ENCODE results near the gene TIMM29.
"Not testable (repeated sequence)": the region's sequence is repeated elsewhere in the genome, so short reads cannot be mapped to it uniquely, and the experiment has no call there.

Gene TIMM29

DNA sequence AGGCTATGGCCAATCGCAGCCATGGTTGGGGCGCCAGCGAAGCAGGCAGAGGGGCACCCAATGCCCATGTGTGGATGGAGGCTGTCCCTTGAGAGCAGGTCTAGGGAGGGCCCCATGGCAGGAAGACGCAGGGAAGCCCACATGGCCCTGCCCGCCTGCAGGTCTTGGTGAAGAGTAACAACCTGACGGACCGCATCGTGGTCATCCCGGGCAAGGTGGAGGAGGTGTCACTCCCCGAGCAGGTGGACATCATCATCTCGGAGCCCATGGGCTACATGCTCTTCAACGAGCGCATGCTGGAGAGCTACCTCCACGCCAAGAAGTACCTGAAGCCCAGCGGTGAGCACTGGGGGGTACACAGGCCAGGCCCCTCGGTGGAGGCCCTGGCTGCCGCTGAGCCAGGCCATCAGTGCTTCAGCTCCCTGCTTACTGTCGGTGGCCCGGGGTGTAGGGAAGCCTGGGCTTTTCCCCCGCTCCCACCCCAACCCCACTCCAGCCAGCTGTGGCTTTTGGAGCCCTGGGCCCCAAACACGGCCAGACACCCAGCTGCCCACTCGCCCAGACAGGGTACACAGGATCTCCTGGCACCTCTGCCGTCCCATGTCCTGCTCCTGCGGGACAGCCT, 14.8 kb upstream of the TIMM29 start:
- DNase-seq = no peak

DNA sequence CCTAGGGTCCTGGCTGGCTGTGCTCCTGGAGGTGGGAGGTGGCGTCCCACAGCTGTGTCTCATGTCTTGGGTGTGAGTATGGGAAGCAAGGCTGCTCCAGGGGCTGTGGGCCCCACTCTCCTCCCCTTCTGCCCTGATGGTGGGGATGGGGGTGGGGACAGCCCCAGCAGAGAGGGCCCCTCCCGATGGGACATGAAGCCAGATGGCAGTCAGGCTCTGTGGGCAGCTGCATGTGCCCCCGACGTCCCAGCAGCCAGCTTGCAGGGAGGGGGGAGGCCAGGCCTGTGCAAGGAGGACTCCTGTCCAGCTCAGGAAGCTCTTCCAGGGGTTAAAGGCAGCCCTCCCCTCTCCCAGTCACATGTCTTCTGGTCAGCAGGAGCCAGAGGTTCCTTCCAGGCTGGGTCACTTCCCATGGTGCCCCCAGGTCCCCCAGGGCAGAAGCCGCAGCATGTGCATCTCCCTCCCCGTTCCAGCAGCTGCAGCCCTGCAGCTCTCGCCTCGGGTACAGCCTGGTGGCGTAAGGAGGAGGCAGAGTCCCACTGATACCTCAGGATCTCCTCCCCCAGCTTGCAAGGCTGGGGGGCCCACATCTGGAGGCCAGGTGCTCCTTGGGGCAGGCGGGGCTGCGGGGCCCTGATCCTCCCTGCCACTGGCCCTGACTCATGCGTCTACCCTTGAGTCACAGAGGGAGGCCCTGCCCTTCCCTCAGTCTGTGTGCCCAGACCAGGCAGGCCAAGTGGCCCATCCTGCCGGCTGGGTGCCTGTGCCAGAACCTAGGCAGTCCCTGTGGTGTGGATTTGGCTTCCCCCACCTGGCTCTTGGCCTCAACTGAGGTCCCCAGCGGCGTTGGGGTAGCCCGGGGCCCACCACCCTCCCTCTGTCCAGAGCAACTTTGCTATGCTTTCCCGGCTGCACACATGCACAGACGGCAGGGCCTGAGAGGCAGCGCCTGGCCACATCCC, 13.2 kb upstream of the TIMM29 start:
- DNase-seq = no peak

DNA sequence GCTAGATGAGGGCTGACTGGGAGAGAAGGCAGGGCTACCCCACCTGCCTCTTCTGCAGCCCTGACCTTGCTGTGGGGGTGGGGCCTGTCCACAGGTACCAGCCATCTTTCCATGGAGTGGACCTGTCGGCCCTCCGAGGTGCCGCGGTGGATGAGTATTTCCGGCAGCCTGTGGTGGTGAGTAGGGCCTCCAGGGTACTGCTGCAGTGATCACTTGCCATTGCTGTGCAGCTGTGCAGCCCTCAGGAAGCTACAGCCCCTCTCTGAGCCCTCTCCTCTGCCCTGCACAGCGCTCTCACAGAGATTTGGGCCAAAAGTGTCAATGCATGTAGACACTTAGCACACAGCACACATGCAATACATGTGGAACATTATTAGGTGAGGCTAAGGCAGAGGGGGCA, 12.0 kb upstream of the TIMM29 start:
- DNase-seq = no peak

DNA sequence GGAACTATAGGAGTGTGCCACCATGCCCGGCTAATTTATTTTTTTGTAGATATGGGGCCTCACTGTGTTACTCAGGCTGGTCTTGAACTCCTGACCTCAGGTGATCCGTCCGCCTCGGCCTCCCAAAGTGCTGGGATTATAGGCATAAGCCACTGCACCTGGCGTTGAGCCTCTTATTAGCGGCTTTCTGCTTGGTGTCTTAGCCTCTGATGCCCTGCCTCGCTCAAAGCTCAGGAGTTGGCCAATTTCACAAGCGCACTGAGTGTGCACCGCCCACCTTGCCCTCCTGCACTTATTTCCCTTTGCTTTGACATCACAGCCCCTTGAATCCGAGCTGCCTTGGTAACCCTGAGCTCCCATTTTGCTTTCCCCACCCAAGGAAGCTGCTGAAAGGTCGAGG, 10.3 kb upstream of the TIMM29 start:
- DNase-seq = no peak

DNA sequence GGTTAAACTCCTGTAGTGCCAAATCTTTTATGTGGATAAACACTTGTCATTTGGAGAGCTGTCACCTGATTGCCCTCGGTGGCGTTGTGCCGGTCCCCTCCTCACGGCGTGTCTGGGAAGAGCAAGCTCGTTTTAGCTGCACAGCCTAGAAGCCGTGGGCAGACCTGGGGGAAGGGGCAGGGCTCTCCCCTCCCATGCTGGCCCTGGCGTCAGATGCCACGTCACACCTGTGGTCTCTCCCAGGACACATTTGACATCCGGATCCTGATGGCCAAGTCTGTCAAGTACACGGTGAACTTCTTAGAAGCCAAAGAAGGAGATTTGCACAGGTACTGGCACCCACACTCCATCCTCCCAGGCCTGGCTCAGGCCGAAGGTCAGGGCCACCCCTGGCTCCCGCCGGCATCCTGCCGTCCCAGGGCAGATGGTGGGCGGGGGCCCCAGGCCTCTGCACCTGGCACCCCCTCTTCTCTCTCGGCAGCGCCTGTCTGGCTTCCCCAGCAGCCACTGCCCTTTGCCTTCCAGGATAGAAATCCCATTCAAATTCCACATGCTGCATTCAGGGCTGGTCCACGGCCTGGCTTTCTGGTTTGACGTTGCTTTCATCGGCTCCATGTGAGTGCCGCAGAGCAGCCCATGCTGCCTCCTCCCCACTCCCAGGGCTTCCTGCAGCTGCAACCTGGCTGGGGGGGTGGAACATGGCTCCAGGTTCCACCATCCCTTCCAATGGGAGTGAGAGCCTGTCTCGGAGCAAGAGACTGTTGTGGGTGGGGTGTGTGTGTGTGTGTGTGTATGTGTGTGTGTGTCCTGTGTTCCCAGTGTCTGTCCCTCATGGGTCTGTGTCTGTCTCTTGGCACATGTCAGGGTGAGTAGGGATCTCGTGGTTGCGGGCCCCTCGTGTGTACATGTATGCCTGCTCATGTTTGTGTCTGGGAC, 9.0 kb upstream of the TIMM29 start:
- no peak for DNase-seq

DNA sequence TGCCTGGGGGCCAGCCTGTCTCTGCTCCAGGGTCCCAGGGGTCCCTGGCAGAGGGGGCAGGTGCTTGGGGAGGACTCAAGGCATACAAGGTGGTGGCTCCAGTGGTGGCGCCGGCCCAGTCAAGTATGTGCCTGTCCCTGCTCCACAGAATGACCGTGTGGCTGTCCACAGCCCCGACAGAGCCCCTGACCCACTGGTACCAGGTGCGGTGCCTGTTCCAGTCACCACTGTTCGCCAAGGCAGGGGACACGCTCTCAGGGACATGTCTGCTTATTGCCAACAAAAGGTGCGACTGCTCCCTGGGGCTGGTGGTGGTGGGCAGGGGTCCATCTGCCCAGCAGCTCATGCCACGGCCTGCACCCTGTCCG, 8.3 kb upstream of the TIMM29 start:
- DNase-seq = no peak

DNA sequence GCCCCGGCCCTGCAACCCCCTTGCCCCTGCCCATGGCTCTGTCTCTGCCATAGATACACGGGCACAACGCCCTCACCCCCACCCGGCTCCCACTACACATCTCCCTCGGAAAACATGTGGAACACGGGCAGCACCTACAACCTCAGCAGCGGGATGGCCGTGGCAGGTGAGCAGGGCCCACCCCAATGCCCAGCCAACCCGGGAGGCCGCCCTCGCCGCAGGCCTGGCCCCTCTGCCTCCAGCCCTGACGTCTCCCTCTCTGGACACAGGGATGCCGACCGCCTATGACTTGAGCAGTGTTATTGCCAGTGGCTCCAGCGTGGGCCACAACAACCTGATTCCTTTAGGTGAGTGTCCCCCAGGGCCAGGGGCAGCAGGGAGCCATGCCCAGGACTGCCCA, 7.8 kb upstream of the TIMM29 start:
- no peak for DNase-seq

DNA sequence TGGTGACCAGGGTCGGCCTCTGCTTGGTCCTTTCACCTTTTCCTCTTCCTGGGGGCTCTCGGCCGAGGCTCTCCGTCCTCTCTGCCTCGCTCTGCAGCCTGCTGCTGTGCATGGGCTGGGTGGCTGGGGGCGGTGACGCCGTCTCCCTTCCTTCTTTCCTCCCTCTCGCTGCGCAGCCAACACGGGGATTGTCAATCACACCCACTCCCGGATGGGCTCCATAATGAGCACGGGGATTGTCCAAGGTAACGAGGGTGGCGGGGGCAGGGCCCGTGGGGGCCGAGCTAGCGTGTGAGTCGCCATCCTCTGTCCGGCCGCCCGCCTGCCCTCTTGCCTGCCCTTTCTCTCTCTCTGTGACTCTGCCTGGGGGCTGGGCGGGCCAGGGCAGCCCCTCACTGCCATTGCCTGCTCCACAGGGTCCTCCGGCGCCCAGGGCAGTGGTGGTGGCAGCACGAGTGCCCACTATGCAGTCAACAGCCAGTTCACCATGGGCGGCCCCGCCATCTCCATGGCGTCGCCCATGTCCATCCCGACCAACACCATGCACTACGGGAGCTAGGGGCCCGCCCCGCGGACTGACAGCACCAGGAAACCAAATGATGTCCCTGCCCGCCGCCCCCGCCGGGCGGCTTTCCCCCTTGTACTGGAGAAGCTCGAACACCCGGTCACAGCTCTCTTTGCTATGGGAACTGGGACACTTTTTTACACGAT, 7.3 kb upstream of the TIMM29 start:
- no peak for DNase-seq

DNA sequence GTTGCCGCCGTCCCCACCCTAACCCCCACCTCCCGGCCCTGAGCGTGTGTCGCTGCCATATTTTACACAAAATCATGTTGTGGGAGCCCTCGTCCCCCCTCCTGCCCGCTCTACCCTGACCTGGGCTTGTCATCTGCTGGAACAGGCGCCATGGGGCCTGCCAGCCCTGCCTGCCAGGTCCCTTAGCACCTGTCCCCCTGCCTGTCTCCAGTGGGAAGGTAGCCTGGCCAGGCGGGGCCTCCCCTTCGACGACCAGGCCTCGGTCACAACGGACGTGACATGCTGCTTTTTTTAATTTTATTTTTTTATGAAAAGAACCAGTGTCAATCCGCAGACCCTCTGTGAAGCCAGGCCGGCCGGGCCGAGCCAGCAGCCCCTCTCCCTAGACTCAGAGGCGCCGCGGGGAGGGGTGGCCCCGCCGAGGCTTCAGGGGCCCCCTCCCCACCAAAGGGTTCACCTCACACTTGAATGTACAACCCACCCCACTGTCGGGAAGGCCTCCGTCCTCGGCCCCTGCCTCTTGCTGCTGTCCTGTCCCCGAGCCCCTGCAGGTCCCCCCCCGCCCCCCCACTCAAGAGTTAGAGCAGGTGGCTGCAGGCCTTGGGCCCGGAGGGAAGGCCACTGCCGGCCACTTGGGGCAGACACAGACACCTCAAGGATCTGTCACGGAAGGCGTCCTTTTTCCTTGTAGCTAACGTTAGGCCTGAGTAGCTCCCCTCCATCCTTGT, 6.5 kb upstream of the TIMM29 start:
- DNase-seq = no peak

DNA sequence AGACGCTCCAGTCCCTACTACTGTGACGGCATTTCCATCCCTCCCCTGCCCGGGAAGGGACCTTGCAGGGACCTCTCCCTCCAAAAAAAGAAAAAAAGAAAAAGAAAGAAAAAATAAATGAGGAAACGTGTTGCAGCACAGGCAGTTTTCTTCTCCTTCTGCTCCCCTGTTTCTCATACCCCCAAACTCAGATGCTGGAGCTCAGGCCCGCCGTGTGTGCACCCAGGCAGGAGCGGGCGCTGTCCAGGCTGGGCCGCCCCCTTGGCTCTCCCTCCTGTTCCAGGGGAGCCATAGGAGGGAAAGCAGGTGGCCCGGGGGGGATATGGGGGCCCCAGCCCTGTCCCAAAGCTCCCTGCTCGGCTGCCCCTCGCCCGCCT, 6.0 kb upstream of the TIMM29 start:
- no peak for DNase-seq

DNA sequence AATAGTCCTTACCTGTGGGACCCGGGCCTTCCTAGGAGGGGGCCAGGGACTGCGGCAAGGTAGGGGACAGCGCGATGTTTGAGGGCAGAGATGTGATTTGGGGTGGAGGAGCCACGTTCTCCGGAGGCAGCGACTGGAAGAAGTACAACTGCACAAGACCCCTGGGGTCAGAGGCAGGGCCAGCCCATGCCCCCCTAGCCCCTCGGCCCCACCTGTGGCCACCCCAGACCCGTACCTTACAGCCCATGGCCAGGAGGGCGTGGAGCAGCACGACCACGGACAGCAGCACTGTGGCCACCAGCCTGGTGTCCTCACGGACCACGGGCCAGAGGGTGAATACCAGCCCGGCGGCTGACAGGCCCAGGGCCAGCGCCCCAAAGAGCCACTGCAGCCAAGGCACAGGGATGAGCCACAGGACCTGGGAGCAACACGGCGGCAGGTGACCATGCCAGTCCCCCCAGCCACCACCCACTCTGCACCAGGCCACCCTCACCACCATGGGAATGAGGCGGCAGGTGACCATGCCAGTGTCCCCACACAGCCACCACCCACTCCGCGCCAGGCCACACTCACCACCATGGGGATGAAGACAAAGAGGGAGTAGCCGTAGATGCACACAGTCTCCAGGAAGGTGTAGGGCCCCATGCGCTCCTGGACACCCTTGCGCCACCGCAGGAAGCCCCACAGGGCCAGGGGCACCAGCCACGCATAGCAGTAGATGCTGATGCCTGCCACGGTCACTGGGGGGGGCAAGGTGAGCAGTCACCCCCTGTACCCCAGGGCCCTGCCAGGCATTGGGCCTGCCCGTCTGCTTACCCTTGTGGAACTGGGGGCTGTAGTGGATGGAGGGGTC, 5.1 kb upstream of the TIMM29 start:
- no peak for DNase-seq

DNA sequence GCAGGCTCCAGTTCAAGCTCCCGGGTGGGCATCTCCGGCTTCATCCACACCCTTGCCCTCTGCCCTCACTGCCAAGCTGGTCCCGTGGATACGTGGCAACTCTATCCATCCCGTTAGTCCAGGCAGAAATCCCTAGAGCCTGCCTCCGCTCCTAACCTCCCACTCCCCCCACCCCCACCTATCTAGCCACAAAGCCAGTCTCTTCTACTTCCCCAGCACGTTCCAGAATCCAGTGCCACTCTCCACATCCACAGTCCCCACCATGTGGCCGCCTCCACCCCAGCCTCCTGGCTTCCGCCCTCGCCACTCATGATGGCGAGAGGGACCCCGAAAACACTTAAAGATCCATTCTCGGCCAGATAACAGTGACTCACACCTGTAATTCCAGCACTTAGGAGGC, 4.0 kb upstream of the TIMM29 start:
- no peak for DNase-seq

DNA sequence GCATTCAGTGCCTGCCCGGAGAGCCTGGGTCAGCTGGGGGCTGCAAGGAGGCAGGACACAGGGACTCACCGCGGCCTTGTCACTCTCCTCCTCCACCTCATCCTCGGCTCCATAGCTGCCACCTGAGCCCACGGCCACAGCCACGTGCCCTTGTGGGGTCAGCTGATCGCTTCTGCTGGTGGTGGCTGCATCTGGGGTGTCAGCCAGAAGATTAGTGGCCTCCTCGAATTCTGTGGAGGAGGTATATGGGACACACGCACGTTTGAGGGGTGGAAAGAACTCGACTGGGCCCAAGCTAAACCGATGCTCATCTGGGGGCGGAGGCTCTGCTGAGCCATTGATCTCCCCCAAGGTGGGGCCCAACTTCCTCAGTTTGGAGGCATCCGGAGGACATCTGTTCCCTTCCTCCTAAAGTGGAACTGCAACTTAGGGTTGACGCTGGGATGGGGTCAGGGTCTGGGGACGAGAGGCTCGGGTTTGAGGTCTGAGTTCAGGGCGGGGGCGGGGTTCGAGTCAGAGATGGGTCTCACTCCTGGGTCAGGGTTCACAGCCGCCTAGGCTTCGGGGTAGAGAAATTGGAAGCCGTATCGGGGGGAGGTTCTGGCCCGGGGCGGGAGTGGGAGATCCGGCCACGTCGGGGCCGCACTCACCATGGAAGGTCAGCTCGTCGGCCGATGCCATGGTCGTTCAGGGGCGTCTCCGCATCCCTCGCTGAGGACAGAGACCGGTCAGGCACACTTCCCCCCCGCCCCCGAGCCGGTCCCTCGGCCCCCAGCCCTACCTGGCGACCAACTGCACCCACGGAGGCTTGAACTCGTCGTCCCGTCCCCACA, 665 bp upstream of the TIMM29 start:
- peak; percentile 32 for DNase-seq

DNA sequence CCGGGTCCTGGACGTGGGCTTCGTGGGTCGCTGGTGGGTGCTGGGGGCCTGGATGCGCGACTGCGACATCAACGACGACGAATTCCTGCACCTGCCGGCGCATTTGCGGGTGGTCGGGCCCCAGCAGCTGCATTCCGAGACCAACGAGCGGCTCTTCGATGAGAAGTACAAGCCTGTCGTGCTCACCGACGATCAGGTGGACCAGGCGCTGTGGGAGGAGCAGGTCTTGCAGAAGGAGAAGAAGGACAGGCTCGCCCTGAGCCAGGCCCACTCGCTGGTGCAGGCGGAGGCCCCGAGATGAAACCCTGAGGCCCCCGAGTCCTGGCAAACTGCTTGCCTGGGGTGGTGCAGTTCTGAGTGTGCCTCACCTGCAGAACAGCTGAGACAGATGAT, 787 bp downstream of the TIMM29 start:
- no peak for DNase-seq

DNA sequence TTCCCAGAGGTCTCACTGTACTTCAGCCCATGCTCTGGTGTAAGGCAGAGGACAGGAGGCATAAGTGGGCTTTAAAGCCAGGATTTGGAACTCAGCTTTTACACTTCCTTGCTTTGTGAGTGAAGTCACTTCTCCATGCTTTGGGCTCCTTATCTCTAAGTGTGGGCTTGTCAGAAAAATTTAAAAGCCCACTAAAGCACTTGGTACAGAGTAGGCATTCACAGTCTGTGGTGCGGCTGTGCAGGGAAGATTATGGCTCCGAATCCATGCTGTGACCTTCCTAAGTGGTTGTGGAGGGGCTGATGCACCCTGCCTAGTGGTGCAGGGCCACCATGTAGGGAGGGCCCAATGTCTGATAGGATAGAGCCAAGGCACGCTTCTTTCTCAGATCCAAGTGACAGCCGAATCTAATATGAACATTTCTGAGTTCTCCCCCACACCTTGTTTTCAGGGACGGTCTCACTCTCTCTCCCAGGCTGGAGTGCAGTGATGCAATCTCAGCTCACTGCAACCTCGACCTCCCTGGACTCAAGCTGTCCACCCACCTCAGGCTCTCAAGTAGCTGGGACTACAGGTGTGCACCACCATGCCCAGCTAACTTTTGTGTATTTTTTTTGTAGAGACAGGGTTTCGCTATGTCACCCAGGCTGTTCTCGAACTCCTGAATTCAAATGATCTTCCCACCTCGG, 6.9 kb downstream of the TIMM29 start:
- DNase-seq = no peak

DNA sequence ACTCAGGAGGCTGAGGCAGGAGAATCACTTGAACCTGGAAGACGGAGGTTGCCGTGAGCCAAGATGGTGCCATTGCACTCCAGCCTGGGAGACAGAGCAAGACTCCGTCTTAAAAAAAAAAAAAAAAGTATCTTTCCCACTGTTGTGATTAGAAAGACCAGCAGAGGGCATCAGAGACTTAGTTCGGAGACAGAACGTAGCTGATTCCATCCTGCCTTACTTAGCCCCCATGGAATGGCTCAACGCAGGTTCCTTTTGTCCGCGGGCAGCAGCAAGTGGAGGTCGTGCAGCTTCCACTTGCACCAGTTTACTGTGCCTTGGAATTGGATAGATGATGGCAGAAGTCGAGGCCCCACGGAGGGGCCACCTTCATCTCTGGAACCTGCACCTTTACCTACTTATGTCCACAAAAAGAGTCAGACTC, 8.1 kb downstream of the TIMM29 start:
- DNase-seq = peak; percentile 76

DNA sequence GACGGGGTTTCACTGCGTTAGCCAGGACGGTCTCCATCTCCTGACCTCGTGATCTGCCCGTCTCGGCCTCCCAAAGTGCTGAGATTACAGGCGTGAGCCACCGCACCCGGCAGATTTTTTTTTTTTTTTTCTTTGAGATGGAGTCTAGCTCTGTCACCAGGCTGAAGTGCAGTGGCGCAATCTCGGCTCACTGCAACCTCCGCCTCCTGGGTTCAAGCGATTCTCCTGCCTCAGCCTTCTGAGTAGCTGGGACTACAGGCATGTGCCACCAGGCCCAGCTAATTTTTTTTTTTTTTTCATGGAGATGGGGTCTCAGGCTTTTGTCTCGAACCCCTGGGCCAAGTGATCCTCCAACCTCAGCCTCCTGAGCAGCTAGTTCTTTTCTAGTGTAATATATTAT, 13.0 kb downstream of the TIMM29 start:
- DNase-seq = not testable (repeated sequence)

DNA sequence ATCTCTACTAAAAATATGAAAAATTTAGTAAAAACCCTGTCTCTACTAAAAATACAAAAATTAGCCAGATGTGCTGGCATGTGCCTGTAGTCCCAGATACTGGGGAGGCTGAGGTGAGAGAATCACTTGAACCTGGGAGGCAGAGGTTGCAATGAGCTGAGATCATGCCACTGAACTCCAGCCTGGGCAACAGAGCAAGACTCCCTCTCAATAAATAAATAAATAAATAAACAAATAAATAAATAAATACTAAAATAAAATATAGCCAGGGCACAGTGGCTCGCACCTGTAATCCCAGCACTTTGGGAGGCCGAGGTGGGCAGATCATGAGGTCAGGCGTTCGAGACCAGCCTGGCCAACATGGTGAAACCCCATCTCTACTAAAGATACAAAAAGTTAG, 14.8 kb downstream of the TIMM29 start:
- not testable (repeated sequence) for DNase-seq

DNA sequence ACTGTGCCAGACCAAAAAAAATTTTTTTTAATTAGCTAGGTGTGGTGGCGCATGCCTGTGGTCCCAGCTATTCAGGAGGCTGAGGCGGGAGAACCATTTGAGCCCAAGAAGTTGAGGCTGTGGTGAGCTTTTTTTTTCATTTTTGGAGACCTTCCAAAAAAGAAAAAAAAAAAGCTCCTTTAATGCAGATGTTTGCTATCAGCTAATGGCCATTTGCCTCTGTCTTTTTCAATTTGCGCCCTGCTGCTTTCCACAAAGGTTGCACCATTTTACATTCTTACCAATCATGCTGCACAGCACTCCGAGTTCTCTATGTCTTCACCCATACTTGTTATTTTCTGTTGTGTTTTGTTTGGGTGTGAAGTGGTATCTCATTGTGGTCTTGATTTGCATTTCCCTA, 16.7 kb downstream of the TIMM29 start:
- no peak for DNase-seq

Data from inflammatory macrophage treated with lipopolysaccharide for 4 hours (primary cell).